SK-N-SH (cell line): ENCODE results near the gene INO80D. TPM values are rescaled to one million over a fixed set of nuclear protein-coding genes. Genes with fewer than 3 reads are reported as not detected.

ENCODE experiments used
- CTCF ChIA-PET: fragments of 300-600, 350-600 bp; formaldehyde crosslinking; extraction: SDS; loops from one replicate; lab custom pipeline; 2021; lab: Yijun Ruan, JAX
- POLR2A ChIA-PET: fragments of 350-600 bp; sonication (Branson Sonifier 250); formaldehyde crosslinking; extraction: SDS; loops from one replicate; lab custom pipeline; 2020; ENCODE audit warnings: antibody characterized with exemption, inconsistent platforms; lab: Yijun Ruan, JAX
- DNase-seq: peaks from one replicate; pipeline ENCODE4 v3.0.0; 2012
- H2AFZ ChIP-seq: fragments of 200-600 bp; sonication (generic); 2 replicates; pipeline ENCODE4 v1.8.1; 2016; ENCODE audit warnings: antibody characterized with exemption, mild to moderate bottlenecking, low read depth
- H3F3A ChIP-seq: fragments of 200-600 bp; sonication (generic); replicated peaks from 2 replicates; pipeline ENCODE3; 2016; ENCODE audit warnings: antibody characterized with exemption, mild to moderate bottlenecking; ENCODE audit not compliant: insufficient read depth
- H3K27ac ChIP-seq, 2 experiments: fragments of 200-500 bp in 1 of 2; fragments of 200-600 bp in 1 of 2; sonication (Bioruptor generic) in 1 of 2; sonication (generic), shearing (Covaris generic) in 1 of 2; 2 replicates each; pipeline versions ENCODE4 v1.5.1 to v1.6.1; 2014 to 2016; ENCODE audit warnings: low read depth in 2 of 2, inconsistent platforms in 1 of 2, low read length in 1 of 2, mild to moderate bottlenecking in 1 of 2, mixed read lengths in 1 of 2
- H3K27me3 ChIP-seq: fragments of 200-600 bp; sonication (generic), shearing (Covaris generic); 2 replicates; pipeline ENCODE4 v1.6.1; 2016; ENCODE audit warnings: mixed run types; ENCODE audit not compliant: insufficient read depth
- H3K36me3 ChIP-seq, 2 experiments: fragments of 200-500 bp in 1 of 2; fragments of 200-600 bp in 1 of 2; sonication (Bioruptor generic) in 1 of 2; sonication (generic) in 1 of 2; replicated peaks in 1 of 2; 2 replicates each; pipeline versions ENCODE3 to v1.5.1; 2014 to 2016; ENCODE audit warnings: low read length in 1 of 2, mild to moderate bottlenecking in 1 of 2; ENCODE audit not compliant: insufficient read depth in 2 of 2, control insufficient read depth in 1 of 2
- H3K4me1 ChIP-seq, 2 experiments: fragments of 200-500 bp in 1 of 2; fragments of 200-600 bp in 1 of 2; sonication (Bioruptor generic) in 1 of 2; sonication (generic), shearing (Covaris generic) in 1 of 2; 2 replicates each; pipeline versions ENCODE4 v1.5.1 to v1.6.1; 2014 to 2016; ENCODE audit warnings: low read depth in 1 of 2, low read length in 1 of 2, mixed run types in 1 of 2; ENCODE audit not compliant: insufficient read depth in 2 of 2, control insufficient read depth in 1 of 2
- H3K4me2 ChIP-seq: fragments of 200-600 bp; sonication (generic), shearing (Covaris generic); 2 replicates; pipeline ENCODE4 v1.6.1; 2017; ENCODE audit warnings: mixed run types
- H3K4me3 ChIP-seq, 2 experiments: fragments of 200-500 bp in 1 of 2; fragments of 200-600 bp in 1 of 2; sonication (Bioruptor generic) in 1 of 2; sonication (generic), shearing (Covaris generic) in 1 of 2; 2 replicates each; pipeline versions ENCODE4 v1.5.1 to v1.8.1; 2014 to 2016; ENCODE audit warnings: low read depth in 2 of 2, inconsistent platforms in 1 of 2, low read length in 1 of 2, mild to moderate bottlenecking in 1 of 2, mixed read lengths in 1 of 2, moderate library complexity in 1 of 2
- H3K79me2 ChIP-seq: fragments of 200-600 bp; sonication (generic); 2 replicates; pipeline ENCODE4 v1.8.1; 2017; ENCODE audit warnings: mild to moderate bottlenecking; ENCODE audit not compliant: insufficient read depth
- H3K9ac ChIP-seq: fragments of 200-600 bp; sonication (generic); 2 replicates; pipeline ENCODE4 v1.6.1; 2017; ENCODE audit warnings: mixed run types
- H3K9me2 ChIP-seq: fragments of 200-600 bp; sonication (generic); 2 replicates; pipeline ENCODE4 v1.6.1; 2017; ENCODE audit warnings: mixed run types
- H3K9me3 ChIP-seq: fragments of 200-600 bp; sonication (generic); 2 replicates; pipeline ENCODE4 v1.6.1; 2017; ENCODE audit warnings: mixed run types, mild to moderate bottlenecking, moderate library complexity
- H4K20me1 ChIP-seq: fragments of 200-600 bp; sonication (generic); 2 replicates; pipeline ENCODE4 v1.6.1; 2017; ENCODE audit warnings: mild to moderate bottlenecking, mixed run types; ENCODE audit not compliant: insufficient read depth
- CHD2 ChIP-seq: fragments of 150-350 bp; IDR thresholded peaks from 2 replicates; pipeline ENCODE4 v1.6.1; 2018; ENCODE audit warnings: low read length; ENCODE audit not compliant: partially characterized antibody
- EP300 ChIP-seq, 2 experiments: IDR thresholded peaks; 2 replicates each; pipeline versions ENCODE4 v1.4.0 to v1.6.1; 2012; ENCODE audit warnings: borderline replicate concordance in 1 of 2, low read depth in 1 of 2, low read length in 1 of 2
- EZH2phosphoT487 ChIP-seq: fragments of 200-600 bp; sonication (generic); IDR thresholded peaks from 2 replicates; pipeline ENCODE4 v1.6.1; 2017; ENCODE audit warnings: low read depth, mixed run types, mild to moderate bottlenecking, antibody characterized with exemption, moderate library complexity, borderline replicate concordance
- FOSL2 ChIP-seq: IDR thresholded peaks from 2 replicates; pipeline ENCODE4 v1.4.0; 2012; ENCODE audit warnings: low read depth, mild to moderate bottlenecking, moderate library complexity, borderline replicate concordance
- GABPA ChIP-seq: IDR thresholded peaks from 2 replicates; pipeline ENCODE4 v1.4.0; 2012; ENCODE audit warnings: low read depth, mild to moderate bottlenecking
- GATA2 ChIP-seq: sonication (generic); formaldehyde crosslinking; IDR thresholded peaks from 2 replicates; pipeline ENCODE4 v1.5.0; 2020; ENCODE audit warnings: mild to moderate bottlenecking, missing genetic modification reagents
- JUND ChIP-seq: IDR thresholded peaks from 2 replicates; pipeline ENCODE4 v1.4.0; 2012
- MEF2A ChIP-seq: IDR thresholded peaks from 2 replicates; pipeline ENCODE4 v1.4.0; 2012; ENCODE audit warnings: low read depth, borderline replicate concordance
- MXI1 ChIP-seq: IDR thresholded peaks from 2 replicates; pipeline ENCODE4 v1.6.1; 2012; ENCODE audit warnings: mild to moderate bottlenecking, low read depth, low read length, improper control_type of control experiment
- POLR2AphosphoS5 ChIP-seq: IDR thresholded peaks from 2 replicates; pipeline ENCODE4 v1.6.1; 2012; ENCODE audit warnings: low read depth, low read length
- REST ChIP-seq: IDR thresholded peaks from 2 replicates; pipeline ENCODE4 v1.6.1; 2012; ENCODE audit warnings: mild to moderate bottlenecking, low read depth, low read length, moderate library complexity
- SIN3A ChIP-seq: IDR thresholded peaks from 2 replicates; pipeline ENCODE4 v1.6.1; 2012; ENCODE audit warnings: low read depth, mild to moderate bottlenecking, low read length, moderate library complexity, borderline replicate concordance
- SMC3 ChIP-seq: IDR thresholded peaks from 2 replicates; pipeline ENCODE4 v1.6.1; 2012; ENCODE audit warnings: low read depth, low read length, improper control_type of control experiment
- TAF1 ChIP-seq: IDR thresholded peaks from 2 replicates; pipeline ENCODE4 v1.6.1; 2012; ENCODE audit warnings: low read depth, mild to moderate bottlenecking, low read length, moderate library complexity, borderline replicate concordance
- TCF12 ChIP-seq: IDR thresholded peaks from 2 replicates; pipeline ENCODE4 v1.4.0; 2012
- TEAD4 ChIP-seq: IDR thresholded peaks from 2 replicates; pipeline ENCODE4 v1.4.0; 2012; ENCODE audit warnings: mild to moderate bottlenecking, borderline replicate concordance; ENCODE audit not compliant: insufficient read depth
- USF2 ChIP-seq: fragments of 150-350 bp; IDR thresholded peaks from 2 replicates; pipeline ENCODE4 v1.6.1; 2017; ENCODE audit warnings: antibody characterized with exemption, low read length, low read depth, borderline replicate concordance
- WGBS: methylation state at CpG from one replicate; pipeline ENCODE4 v1.1.6; 2017; ENCODE audit warnings: low lambda C conversion rate; 5-methylcytosine and 5-hydroxymethylcytosine counted together
- polyA plus RNA-seq, 3 experiments: library from polyadenylated mRNA; depleted of rRNA; stranded (reverse); fragments of >200 nt; gene quantifications; 2 replicates each; pipeline ENCODE4 v1.2.3, GENCODE V29; 2012
- TF ChIP-seq, protein P1 (sequence below): IDR thresholded peaks from 2 replicates; pipeline ENCODE4 v1.4.0; 2012; ENCODE audit warnings: low read depth, borderline replicate concordance

The INO80D gene
- polyA plus RNA-seq, 1 of the 3 experiments (the other 2 are of a cell fraction) = 0.69 TPM

DNA sequence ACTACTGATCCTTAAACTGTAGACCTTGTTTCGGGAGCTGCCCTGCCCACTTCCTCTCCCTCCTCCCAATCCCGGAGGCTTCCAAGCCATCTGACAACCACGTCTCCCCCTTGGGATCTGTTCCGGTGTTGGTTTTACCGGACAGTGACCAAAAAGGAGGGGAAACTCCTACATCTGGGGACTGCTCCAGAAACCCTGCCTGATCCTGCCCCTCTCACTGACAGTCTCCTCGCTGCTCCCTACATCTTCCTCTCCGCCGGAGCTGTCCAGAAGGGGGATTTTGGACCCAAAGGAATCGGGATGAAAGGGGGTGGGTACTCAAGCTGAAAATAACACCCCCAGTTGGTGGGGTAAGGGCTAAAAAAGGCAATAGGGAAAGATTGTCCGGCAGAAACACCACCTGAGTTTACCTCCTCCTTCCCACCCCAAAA, 1.5 kb downstream of the INO80D start (continued):
- TF ChIP-seq USF2 (no peak), SIN3A (peak; percentile 77; the same call in 1 of the 2 replicates), TCF12 (no peak), MXI1 (peak; percentile 75), TAF1 (peak; percentile 53; the same call in 1 of the 2 replicates), TEAD4 (no peak), SMC3 (no peak)
- TF ChIP-seq, protein P1, sequence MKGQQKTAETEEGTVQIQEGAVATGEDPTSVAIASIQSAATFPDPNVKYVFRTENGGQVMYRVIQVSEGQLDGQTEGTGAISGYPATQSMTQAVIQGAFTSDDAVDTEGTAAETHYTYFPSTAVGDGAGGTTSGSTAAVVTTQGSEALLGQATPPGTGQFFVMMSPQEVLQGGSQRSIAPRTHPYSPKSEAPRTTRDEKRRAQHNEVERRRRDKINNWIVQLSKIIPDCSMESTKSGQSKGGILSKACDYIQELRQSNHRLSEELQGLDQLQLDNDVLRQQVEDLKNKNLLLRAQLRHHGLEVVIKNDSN = no peak
- TF ChIP-seq, all 33 proteins: peak for 7

DNA sequence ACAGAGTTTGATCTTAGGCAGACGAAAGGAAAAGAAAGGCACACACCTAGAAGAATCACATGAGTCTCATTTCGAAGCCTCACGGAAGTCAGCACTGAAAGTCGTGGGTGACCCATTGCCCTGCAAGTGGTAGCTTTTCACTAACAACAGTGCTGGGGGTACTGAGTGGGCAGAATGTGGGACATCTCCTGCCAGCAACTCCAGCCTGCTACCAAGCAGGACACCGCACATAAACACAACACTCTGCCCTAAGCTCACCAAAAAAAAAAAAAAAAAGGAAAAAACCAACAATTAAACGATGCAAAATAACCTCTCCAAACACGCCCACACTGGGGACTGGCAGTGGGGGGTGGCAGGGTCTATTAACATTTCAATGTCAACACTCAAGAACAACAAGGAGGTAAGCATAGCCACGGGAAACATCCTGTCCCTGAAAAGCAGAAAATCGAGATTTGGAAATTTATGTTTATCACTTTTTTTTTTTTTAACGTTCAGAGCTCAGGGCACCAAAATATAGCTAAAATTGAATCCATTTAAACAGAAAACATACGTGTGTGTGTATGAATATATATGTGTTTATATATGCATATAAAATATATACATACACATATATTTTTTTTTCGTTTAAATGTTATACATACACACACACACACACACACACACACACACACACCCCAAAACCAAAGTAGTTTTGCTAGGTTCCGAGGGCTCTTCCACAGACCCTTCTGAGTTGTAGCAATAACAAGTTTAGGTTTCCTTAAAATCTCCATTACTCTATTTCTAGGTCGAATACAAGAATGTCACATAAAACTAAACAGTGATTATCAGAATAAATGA, 2.2 kb downstream of the INO80D start:
- H3K4me2 ChIP-seq = peak overlapping the region; percentile 86
- ChIA-PET POLR2A (no interaction called here), CTCF (interaction anchor here (0.6 to 1.9 kb wide), 4 partner anchors 9 to 62 kb away, joined by 3 to 7 read pairs (median 4); no protein-coding TSS in a partner anchor)
- WGBS = 33% methylated on average over 14 of the region's 14 CpGs
- H3K27ac ChIP-seq = peak overlapping the region; percentile 98 to 99
- TF ChIP-seq POLR2AphosphoS5 (no peak), SMC3 (no peak), EZH2phosphoT487 (no peak), SIN3A (no peak)
- H3K27me3 ChIP-seq = no peaks in the 10 kb centered on the region
- H3K79me2 ChIP-seq = peaks cover 79% of the 10 kb centered on the region
- peaks cover 28% of the 10 kb centered on the region for H3F3A ChIP-seq
- no peaks in the 10 kb centered on the region for H3K9me2 ChIP-seq
- H3K9me3 ChIP-seq = no peaks in the 10 kb centered on the region
- H2AFZ ChIP-seq = peak overlapping the region; percentile 54
- no peaks in the 10 kb centered on the region for H4K20me1 ChIP-seq
- no peaks in the 10 kb centered on the region for H3K36me3 ChIP-seq
- no peak for DNase-seq
- peaks cover 0 to 5% of the 10 kb centered on the region in 2 experiments; a peak in 2 of 4 replicates for H3K4me1 ChIP-seq
- peak overlapping the region; percentile 78 to 86 for H3K4me3 ChIP-seq
- peak overlapping the region; percentile 99; the same call in 1 of the 2 replicates for H3K9ac ChIP-seq

- peaks cover 28% of the 10 kb centered on the region for H3F3A ChIP-seq
- H4K20me1 ChIP-seq = no peaks in the 10 kb centered on the region
- peaks cover 79% of the 10 kb centered on the region for H3K79me2 ChIP-seq
- CTCF ChIA-PET = no interaction called here
- H2AFZ ChIP-seq = no peak overlapping the region
- H3K4me1 ChIP-seq = peaks cover 0 to 5% of the 10 kb centered on the region in 2 experiments; a peak in 2 of 4 replicates
- no peak overlapping the region for H3K4me3 ChIP-seq
- no peaks in the 10 kb centered on the region for H3K9me3 ChIP-seq
- no peaks in the 10 kb centered on the region for H3K9me2 ChIP-seq
- POLR2A ChIA-PET = no interaction called here
- no peak for DNase-seq
- H3K36me3 ChIP-seq = no peaks in the 10 kb centered on the region
- H3K27ac ChIP-seq = no peak overlapping the region
- H3K9ac ChIP-seq = no peak overlapping the region
- no peaks in the 10 kb centered on the region for H3K27me3 ChIP-seq
- WGBS = 91% methylated on average over 4 of the region's 4 CpGs
- H3K4me2 ChIP-seq = no peak overlapping the region
- no peak for TF ChIP-seq GATA2
- no peak for TF ChIP-seq SIN3A
- TF ChIP-seq JUND = no peak
- no peak for TF ChIP-seq POLR2AphosphoS5
- TF ChIP-seq EP300 (IDR thresholded peaks at IDR 0.05; ENCODE audit: borderline replicate concordance in 1 of 2, low read depth in 1 of 2, low read length in 1 of 2) = no peak
- no peak for TF ChIP-seq SMC3
- TF ChIP-seq MXI1 = no peak
- no peak for TF ChIP-seq MEF2A
- no peak for TF ChIP-seq CHD2
- no peak for TF ChIP-seq GABPA
- TF ChIP-seq REST = no peak
- TF ChIP-seq FOSL2 = no peak
Measured at GRCh38 chr2:206082298-206082843, 3.6 kb downstream of the INO80D start.
